ENCODE results near the gene NODAL. TPM values are rescaled to one million over a fixed set of nuclear protein-coding genes. Genes with fewer than 3 reads are reported as not detected.

Gene NODAL
- total and polyA plus RNA-seq, 2 experiments from 2014 or later: 11.2 to 28.4 TPM

GRCh38 chr10:70399177-70399576, 42.3 kb downstream of the NODAL start:
- H3K4me3 Mint-ChIP-seq: no peak overlapping the region
- peaks cover 4% of the 10 kb centered on the region; the same call in 2 of the 3 replicates for H3K4me1 Mint-ChIP-seq
- no peak overlapping the region for H2AFZ ChIP-seq
- H3K36me3 ChIP-seq (ENCODE audit: insufficient read depth): no peaks in the 10 kb centered on the region
- no peaks in the 10 kb centered on the region; the same call in 2 of the 3 replicates for H3K9me3 Mint-ChIP-seq
- no peaks in the 10 kb centered on the region for H3K36me3 Mint-ChIP-seq (ENCODE audit: low read depth)
- 0 out of 2 replicates have a peak, but pooled peaks cover 3% of the 10 kb centered on the region for H3F3A ChIP-seq (replicated peaks; ENCODE audit: low read depth)
- TF ChIP-seq ZNF462 (CRISPR knock-in tag; IDR thresholded peaks at IDR 0.05) (no peak), ZNF114 (CRISPR knock-in tag; IDR thresholded peaks at IDR 0.05) (no peak), ETS1 (IDR thresholded peaks at IDR 0.05) (no peak), EZH2phosphoT487 (IDR thresholded peaks at IDR 0.05; ENCODE audit: unreplicated experiment) (no peak), CTCF (conservative IDR thresholded peaks at IDR 0.05; ENCODE audit: low read depth in 2 of 2) (no peak), EZH2 (IDR thresholded peaks at IDR 0.05; ENCODE audit: low read depth, unreplicated experiment) (no peak), CREB1 (CRISPR knock-in tag; IDR thresholded peaks at IDR 0.05; ENCODE audit: low read depth) (no peak), POLR2AphosphoS5 (IDR thresholded peaks at IDR 0.05; ENCODE audit: low read depth) (no peak), REST (IDR thresholded peaks at IDR 0.05; ENCODE audit: unreplicated experiment) (no peak), JUNB (IDR thresholded peaks at IDR 0.05; ENCODE audit: unreplicated experiment) (no peak), NANOG (IDR thresholded peaks at IDR 0.05; ENCODE audit: borderline replicate concordance) (no peak), STAT1 (IDR thresholded peaks at IDR 0.05; ENCODE audit: unreplicated experiment) (no peak), ZNF331 (CRISPR knock-in tag; IDR thresholded peaks at IDR 0.05; ENCODE audit: low read depth) (no peak)
- no peak overlapping the region for H3K27ac Mint-ChIP-seq
- no peaks in the 10 kb centered on the region for H3K27me3 Mint-ChIP-seq (ENCODE audit: insufficient read depth, low read depth, poor library complexity)
- H3K79me2 ChIP-seq (replicated peaks; ENCODE audit: insufficient read depth): no peaks in the 10 kb centered on the region
- ATAC-seq (no peak), DNase-seq (ENCODE audit: low spot score) (no peak)
- no peak overlapping the region for H3K4me3 ChIP-seq
- no peaks in the 10 kb centered on the region for H3K27me3 ChIP-seq (ENCODE audit: insufficient read depth)
- no peak overlapping the region for H3K27ac ChIP-seq (ENCODE audit: low read depth)
- no peak overlapping the region for H3K4me2 ChIP-seq
- no peaks in the 10 kb centered on the region for H4K20me1 ChIP-seq (replicated peaks; ENCODE audit: insufficient read depth)
- H3K9me2 ChIP-seq (ENCODE audit: insufficient read depth): peaks cover 6% of the 10 kb centered on the region; the same call in 1 of the 2 replicates
- no peaks in the 10 kb centered on the region for H3K4me1 ChIP-seq (ENCODE audit: insufficient read depth)

Measured in GM23338 (cell line).